Mucosa of descending colon (tissue), 3 donors: ENCODE measurements around the gene HDAC9. TPM values are rescaled to one million over a fixed set of nuclear protein-coding genes. Genes with fewer than 3 reads are reported as not detected.

ENCODE experiments used
- ATAC-seq: fragments of 200-7000 bp; cut with Tn5 transposase; one replicate; pipeline ENCODE4 v1.9.1; 2020; ENCODE audit warnings: mild to moderate bottlenecking, moderate library complexity
- DNase-seq, 3 donors: peaks; one replicate each; pipeline ENCODE4 v3.0.0-alpha.2; 2020
- H3K36me3 ChIP-seq: fragments of 200-600 bp; one replicate; pipeline ENCODE4 v1.8.0; 2021; ENCODE audit warnings: low read depth, mild to moderate bottlenecking
- H3K4me1 ChIP-seq: fragments of 200-600 bp; one replicate; pipeline ENCODE4 v1.8.0; 2021; ENCODE audit warnings: low read depth, mild to moderate bottlenecking
- H3K4me3 ChIP-seq: fragments of 200-600 bp; one replicate; pipeline ENCODE4 v1.8.0; 2021; ENCODE audit warnings: mild to moderate bottlenecking
- H3K9me3 ChIP-seq: fragments of 200-600 bp; one replicate; pipeline ENCODE4 v1.8.0; 2021; ENCODE audit warnings: mild to moderate bottlenecking
- intact Hi-C, 2 donors: fragments of 100-400 bp; cut with DNase I in 1 of 2; cut with micrococcal nuclease in 1 of 2; formaldehyde crosslinking; loops; one replicate each; pipeline versions ENCODE4 v1.11.0 to v1.11.1; 2022; cut with DNase I, micrococcal nuclease
- total RNA-seq, 3 donors: library from RNA; stranded (reverse); fragmentation: NEBNext Ultra II Directional in 2 of 3; extraction: Animal tissue kit (Norgen Biotek cat#: 25700) in 2 of 3; gene quantifications; one replicate each; pipeline versions ENCODE4 v1.2.1 to v1.2.4, GENCODE V29; 2021 to 2023
- TF ChIP-seq, protein P1 (sequence below): fragments of 200-600 bp; IDR thresholded peaks from one replicate; pipeline ENCODE4 v1.8.0; 2022; ENCODE audit warnings: antibody characterized with exemption, mild to moderate bottlenecking
- donor health status: DM: no; HTN: no; CAD: no; lungs with moderate emphysema.
- donor health status: DM: no; HTN: no; CAD: no.
- donor health status: DM: no; HTN: yes; CAD: no.

Gene HDAC9
- total RNA-seq, 3 donors from 2014 or later, result 16.0 to 20.4 (median 17.5) TPM

GRCh38 chr7:18906901-18907300, 411.4 kb downstream of the HDAC9 start:
- Histone ChIP-seq H3K9me3 (no peaks in the 10 kb centered on the region), H3K36me3 (no peaks in the 10 kb centered on the region), H3K4me1 (no peaks in the 10 kb centered on the region), H3K4me3 (no peak overlapping the region)
- ATAC-seq, result no peak
- TF ChIP-seq, protein P1, sequence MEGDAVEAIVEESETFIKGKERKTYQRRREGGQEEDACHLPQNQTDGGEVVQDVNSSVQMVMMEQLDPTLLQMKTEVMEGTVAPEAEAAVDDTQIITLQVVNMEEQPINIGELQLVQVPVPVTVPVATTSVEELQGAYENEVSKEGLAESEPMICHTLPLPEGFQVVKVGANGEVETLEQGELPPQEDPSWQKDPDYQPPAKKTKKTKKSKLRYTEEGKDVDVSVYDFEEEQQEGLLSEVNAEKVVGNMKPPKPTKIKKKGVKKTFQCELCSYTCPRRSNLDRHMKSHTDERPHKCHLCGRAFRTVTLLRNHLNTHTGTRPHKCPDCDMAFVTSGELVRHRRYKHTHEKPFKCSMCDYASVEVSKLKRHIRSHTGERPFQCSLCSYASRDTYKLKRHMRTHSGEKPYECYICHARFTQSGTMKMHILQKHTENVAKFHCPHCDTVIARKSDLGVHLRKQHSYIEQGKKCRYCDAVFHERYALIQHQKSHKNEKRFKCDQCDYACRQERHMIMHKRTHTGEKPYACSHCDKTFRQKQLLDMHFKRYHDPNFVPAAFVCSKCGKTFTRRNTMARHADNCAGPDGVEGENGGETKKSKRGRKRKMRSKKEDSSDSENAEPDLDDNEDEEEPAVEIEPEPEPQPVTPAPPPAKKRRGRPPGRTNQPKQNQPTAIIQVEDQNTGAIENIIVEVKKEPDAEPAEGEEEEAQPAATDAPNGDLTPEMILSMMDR, result no peak
- DNase-seq, result no peak
- intact Hi-C loops, result no loop called here

DNA sequence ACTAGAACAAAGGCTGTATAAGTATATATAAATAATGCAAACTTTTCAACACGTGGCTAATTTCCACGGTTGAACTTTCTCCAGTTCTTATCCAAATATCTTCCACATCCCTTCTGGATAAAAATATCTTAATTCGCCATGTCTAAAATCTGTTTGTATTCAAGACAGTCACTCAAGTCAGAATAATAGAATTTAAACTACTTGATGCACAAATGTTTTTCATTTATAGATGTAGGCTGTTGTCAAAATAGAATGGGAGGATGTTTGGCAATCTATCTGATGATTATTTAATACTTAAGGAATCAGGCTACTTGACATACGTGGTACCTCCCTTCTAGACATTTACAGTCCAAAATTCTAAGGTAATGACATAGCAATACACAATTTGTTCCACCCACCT, 417.6 kb downstream of the HDAC9 start:
- ATAC-seq (no peak), DNase-seq (no peak)
- intact Hi-C loops, result no loop called here
- Histone ChIP-seq H3K36me3 (no peaks in the 10 kb centered on the region), H3K4me3 (no peak overlapping the region), H3K4me1 (no peaks in the 10 kb centered on the region), H3K9me3 (peaks cover 7% of the 10 kb centered on the region)
- TF ChIP-seq, protein P1, result no peak

DNA sequence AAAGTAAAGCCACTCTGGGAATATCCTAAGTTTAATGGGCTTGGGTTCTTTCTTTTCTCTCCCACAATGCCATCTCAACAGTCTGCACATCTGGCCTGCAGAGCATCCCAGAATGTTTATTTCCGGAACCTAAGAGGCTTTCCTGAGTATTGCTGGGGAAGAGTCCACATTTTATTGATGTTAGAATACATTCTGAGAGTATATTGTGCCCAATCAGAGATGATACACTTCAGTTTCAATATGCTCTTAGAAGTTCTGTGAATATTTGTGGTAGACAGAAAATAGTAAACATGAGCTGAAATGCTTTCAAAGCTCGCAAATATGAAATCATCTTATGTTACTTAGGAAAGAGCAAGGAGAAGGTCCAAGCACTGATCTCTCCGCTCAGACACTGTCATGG, 421.3 kb downstream of the HDAC9 start:
- no peaks in the 10 kb centered on the region for H3K4me1 ChIP-seq
- DNase-seq (no peak), ATAC-seq (no peak)
- H3K36me3 ChIP-seq, result no peaks in the 10 kb centered on the region
- intact Hi-C loops, result no loop called here
- H3K4me3 ChIP-seq, result no peak overlapping the region
- TF ChIP-seq, protein P1, result no peak
- H3K9me3 ChIP-seq, result peaks cover 12% of the 10 kb centered on the region

GRCh38 chr7:18927134-18927533, 431.6 kb downstream of the HDAC9 start:
- intact Hi-C loops, result no loop called here
- TF ChIP-seq, protein P1, result no peak
- Histone ChIP-seq H3K36me3 (no peaks in the 10 kb centered on the region), H3K9me3 (peaks cover 7% of the 10 kb centered on the region), H3K4me3 (no peak overlapping the region), H3K4me1 (no peaks in the 10 kb centered on the region)
- ATAC-seq (no peak), DNase-seq (no peak)

DNA sequence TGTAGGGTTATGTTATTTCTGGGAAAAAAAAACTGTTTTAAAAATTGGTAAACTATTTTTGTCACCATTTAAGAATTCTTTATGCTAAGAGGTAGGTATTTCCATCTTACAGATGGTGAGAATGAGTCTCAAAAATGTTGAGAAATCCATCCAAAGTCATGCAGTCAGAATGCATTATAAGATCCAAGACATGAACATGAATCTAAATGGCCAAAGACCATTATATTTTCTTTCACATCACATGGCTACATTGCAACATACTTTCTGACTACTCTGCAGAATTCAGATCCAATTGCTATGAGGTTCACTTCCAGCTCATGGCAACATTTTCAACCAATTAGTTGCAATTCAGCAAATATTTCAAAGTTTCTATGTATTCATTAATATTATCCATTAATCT, 440.7 kb downstream of the HDAC9 start:
- TF ChIP-seq, protein P1, result no peak

More for the DNA sequence above, 440.7 kb downstream of the HDAC9 start:
- no peak for ATAC-seq
- Histone ChIP-seq H3K9me3 (peaks cover 10% of the 10 kb centered on the region), H3K4me1 (no peaks in the 10 kb centered on the region), H3K36me3 (no peaks in the 10 kb centered on the region), H3K4me3 (no peak overlapping the region)
- DNase-seq, result no peak
- intact Hi-C loops, result no loop called here
